IPS DF 19.7 (cell line): ENCODE results near the gene OR51B5.
"Not testable (repeated sequence)": the region's sequence is repeated elsewhere in the genome, so short reads cannot be mapped to it uniquely, and the experiment has no call there.

Experiments used
- DNase-seq: peaks from one replicate; pipeline ENCODE4 v3.0.0-alpha.2; 2013; ENCODE audit warnings: low read depth, low spot score

Gene OR51B5

DNA sequence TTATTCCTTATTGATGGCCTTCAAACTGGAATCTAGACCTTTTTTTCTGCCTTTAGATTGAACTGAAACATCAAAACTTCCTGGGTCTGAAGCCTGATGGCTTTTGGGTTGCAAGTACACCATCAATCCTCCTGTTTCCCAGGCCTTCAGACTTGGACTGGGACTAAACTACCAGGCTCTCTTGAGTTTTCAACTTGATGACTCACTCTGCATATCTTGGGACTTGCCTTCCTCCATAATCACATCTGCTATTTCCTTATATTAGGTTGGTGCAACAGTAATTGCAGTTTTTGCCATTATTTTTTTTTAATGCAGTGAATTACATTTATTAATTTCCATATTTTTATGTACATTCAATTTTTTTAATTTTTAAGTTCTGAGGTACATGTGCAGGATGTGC is 7.0 kb downstream of the OR51B5 start:
- DNase-seq: no peak

DNA sequence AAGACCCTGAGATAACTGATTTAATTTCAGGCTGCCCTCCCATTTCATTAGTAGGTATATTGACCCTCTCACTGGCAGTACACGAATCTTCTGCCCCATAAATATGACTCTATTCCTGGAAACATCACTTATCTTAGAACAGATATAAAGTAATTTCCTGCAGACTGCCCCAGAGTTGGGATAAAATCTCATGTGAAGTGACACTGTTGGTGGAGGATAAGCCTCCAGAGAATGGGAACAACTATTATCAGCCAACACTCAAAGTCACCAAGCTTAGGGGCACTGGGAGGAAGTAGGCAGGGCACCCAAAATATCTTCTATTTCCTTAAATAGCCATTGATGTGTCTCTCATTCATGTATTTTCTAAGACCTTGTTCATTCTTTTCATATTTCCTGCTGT is 8.2 kb downstream of the OR51B5 start:
- DNase-seq: no peak

DNA sequence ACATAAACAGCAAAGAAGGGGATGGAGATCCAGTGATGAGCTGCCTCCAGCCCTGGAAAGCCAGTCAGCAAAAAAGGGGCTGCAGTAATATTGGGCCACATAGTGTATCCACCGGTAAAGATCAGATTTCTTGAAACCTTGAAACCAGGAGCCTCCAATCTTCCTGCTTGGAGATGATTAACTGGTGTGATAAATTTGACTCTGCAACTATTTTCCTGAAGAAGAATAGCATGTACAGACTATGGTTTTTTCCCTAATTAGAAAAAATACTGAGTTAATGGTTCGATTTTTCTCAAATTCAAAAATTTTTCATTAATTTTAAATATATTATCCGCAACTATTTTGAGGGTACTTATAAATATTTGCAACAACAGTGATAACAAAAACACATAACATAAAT is 19.1 kb downstream of the OR51B5 start, which contains the start of gene OR51B2:
OR51B2 (minus strand) TSS at position 101 of the 400 bp plus-strand sequence; CDS start at position 101, 0 bp downstream.
- no peak for DNase-seq

DNA sequence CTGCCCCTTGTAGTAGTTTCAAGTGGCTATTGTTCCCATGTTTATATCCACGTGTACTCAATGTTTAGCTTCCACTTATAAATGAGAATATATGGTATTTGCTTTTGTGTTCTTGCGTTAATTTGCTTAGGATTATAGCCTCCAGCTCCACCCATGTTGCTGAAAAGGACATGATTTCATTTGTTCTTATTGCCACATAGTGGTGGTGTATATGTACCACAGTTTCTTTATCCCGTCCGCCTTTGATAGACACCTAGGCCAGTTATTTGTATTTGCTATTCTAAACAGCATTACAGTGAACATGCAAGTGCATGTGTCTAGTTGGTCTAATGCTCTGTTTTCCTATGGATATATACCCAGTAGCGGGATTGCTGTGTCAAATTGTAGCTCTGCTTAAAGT is 26.0 kb downstream of the OR51B5 start:
- no peak for DNase-seq

- not testable (repeated sequence) for DNase-seq
These were observed 29.8 kb downstream of the OR51B5 start for GRCh38 chr11:5313326-5314023.

GRCh38 chr11:5310423-5310822 is 32.9 kb downstream of the OR51B5 start:
- no peak for DNase-seq

DNA sequence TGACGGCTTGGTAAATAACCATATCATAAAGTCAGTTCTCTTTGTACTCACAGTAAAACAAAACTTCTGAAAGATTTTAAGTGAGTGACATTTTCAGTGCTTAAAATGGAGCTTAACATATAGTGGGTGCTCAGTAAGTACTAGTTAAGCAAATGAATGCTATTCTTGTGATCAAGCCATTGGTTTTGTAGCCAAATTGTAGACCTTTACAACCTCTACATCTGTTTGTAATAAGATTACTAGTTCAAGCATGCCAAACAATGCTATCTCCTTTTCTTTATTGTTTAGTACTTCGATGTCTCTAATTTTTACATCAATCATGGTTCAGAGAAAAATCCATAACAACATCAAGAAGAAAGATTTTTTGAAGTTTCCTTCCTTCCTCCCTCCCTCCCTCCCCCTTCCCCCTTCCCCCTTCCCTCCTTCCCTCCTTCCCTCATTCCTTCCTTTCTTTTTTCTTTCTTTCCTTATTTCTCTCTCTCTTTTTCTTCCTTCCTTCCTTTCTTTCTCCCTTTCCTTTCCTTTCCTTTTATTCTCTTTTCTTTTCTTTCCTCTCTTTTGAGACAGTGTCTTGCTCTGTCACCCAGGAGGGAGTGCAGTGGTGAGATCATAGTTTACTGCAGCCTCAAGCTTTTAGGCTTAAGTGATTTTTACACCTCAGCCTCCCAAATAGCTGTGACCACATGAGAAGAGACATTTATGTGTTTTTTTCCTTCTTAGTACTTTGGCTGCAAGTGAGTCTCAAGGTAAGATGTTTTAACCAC is 35.9 kb downstream of the OR51B5 start:
- no peak for DNase-seq

DNA sequence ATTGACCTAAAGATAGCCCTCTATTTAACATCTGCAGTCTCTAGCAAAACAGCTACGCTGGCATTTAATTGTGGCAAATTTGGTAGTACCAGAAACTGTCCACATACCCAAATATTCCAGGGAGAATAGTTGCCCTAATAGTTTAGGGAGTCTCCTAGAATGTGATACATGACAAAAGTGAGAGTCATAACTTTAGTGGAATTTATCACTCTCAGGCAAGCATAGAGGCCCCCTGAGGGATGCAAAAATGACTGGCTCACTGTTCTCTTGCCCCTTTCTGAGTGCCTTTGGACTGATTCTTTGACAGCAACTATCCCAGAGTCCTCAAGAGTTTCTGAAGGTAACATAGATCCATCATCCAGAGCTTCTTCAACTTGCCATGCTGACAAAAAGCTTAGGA is 39.3 kb downstream of the OR51B5 start:
- DNase-seq: no peak

DNA sequence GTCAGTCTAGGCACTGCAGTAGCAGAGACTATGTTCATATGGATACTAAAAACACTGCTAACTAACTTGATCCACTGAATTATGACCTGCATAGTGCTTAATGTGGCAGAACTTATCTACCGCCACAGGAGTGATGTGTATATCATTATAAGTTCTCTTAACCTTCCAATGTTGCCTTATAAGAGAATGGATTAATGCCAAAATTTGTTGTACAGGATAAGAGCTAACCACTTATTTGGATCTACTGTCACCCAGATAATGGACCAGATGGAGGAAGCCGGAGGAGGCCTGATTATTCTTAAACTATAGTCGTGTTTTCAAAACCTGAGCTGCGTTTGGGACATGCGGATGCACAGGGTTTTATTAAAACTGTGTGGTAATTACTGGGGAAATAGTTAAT is 39.7 kb downstream of the OR51B5 start:
- no peak for DNase-seq

DNA sequence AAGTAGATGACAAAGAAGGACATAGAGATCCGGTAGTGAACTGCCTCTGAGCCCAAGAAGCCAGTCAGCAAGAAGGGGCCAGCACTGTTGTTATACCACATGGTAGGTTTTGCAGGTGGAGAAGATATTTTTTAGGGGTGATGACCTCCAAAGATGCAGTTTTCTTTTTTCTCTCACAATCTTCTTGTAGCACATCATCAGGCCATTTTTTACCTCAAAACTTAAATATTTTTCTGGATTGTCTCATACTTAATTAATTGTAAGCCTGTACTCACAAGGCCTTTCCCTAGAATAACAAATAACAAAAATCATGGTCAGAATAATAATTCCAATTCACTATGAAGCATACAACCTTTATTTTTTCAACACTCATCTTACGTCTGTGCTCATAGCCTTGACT is 41.5 kb downstream of the OR51B5 start, which contains the start of gene OR51B4:
OR51B4 (minus strand) TSS at position 101 of the 400 bp plus-strand sequence; CDS start at position 101, 0 bp downstream.
- DNase-seq: no peak

GRCh38 chr11:5300251-5300650 is 43.1 kb downstream of the OR51B5 start:
- no peak for DNase-seq

- DNase-seq: no peak
These were observed 44.9 kb downstream of the OR51B5 start for GRCh38 chr11:5298451-5298850.

- no peak for DNase-seq
These were observed 45.5 kb downstream of the OR51B5 start for GRCh38 chr11:5297721-5298323.

GRCh38 chr11:5294342-5294995 is 48.9 kb downstream of the OR51B5 start:
- not testable (repeated sequence) for DNase-seq

DNA sequence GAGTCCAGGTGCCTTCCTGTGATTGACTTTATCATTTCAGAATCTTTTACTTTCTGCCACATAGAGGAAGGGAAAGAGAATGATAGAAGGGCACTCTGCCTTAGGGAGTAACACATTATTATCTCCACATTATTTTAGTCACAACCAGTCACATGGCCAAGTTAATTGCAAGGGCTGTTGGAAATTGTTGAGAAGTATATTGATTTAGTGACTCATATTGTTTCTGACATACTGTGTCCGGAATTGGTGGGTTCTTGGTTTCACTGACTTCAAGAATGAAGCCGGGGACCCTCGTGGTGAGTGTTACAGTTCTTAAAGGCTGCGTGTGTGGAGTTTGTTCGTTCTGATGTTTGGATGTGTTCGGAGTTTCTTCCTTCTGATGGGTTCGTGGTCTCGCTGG is 50.3 kb downstream of the OR51B5 start:
- no peak for DNase-seq
